Astrocyte of the cerebellum (primary cell): Measurements from ENCODE around the gene KRTDAP.

Experiments used
- DNase-seq: peaks from one replicate; pipeline ENCODE4 v3.0.0-alpha.2; 2011; ENCODE audit warnings: low read depth
- H3K4me3 ChIP-seq: 2 replicates; pipeline ENCODE4 v1.5.1; 2011; ENCODE audit warnings: mild to moderate bottlenecking, low read depth, low read length, moderate library complexity
- CTCF ChIP-seq: IDR thresholded peaks from 2 replicates; pipeline ENCODE4 v1.5.1; 2012; ENCODE audit warnings: low read length, low read depth, moderate library complexity, mild to moderate bottlenecking; ENCODE audit errors: missing control alignments
- in situ Hi-C: cut with HindIII; loops from 2 replicates; pipeline ENCODE4 v1.10.0; 2017; ENCODE audit warnings: low sequenced_read_pairs

KRTDAP gene

GRCh38 chr19:35457173-35457572 is 33.1 kb downstream of the KRTDAP start:
- in situ Hi-C loops = no loop called here
- no peak overlapping the region for H3K4me3 ChIP-seq
- no peak for TF ChIP-seq CTCF
- DNase-seq = no peak

- DNase-seq = no peak
- in situ Hi-C loops = no loop called here
- no peak for TF ChIP-seq CTCF
- no peak overlapping the region for H3K4me3 ChIP-seq
These were observed 34.6 kb downstream of the KRTDAP start for GRCh38 chr19:35455616-35456201.

- TF ChIP-seq CTCF = no peak
- in situ Hi-C loops = no loop called here
- no peak overlapping the region for H3K4me3 ChIP-seq
- DNase-seq = no peak
These were observed 35.6 kb downstream of the KRTDAP start for GRCh38 chr19:35454663-35455062.

GRCh38 chr19:35451338-35452096 is 38.7 kb downstream of the KRTDAP start:
- TF ChIP-seq CTCF = no peak
- no peak overlapping the region for H3K4me3 ChIP-seq
- in situ Hi-C loops = no loop called here
- no peak for DNase-seq

- TF ChIP-seq CTCF = no peak
- in situ Hi-C loops = no loop called here
- no peak for DNase-seq
- H3K4me3 ChIP-seq = no peak overlapping the region
These were observed 40.8 kb downstream of the KRTDAP start for GRCh38 chr19:35449359-35450043.

GRCh38 chr19:35447606-35448469 is 42.4 kb downstream of the KRTDAP start, which contains the start of gene FFAR2:
FFAR2 (plus strand) TSS chr19:35448257; CDS start chr19:35449715, 1,458 bp downstream.
- no peak for DNase-seq
- in situ Hi-C loops = no loop called here
- no peak within 1 kb of the TSS for H3K4me3 ChIP-seq
- no peak for TF ChIP-seq CTCF
